Midbrain (tissue), 1 donor: ENCODE data around the gene RAP1GAP.

Experiments used
- DNase-seq: peaks from one replicate; lab custom pipeline; 2025; lab: John Stamatoyannopoulos, UW

The RAP1GAP gene

GRCh38 chr1:21590934-21591333 lies 78.2 kb downstream of the RAP1GAP start:
- DNase-seq = no peak

- DNase-seq = no peak
These were observed 78.9 kb downstream of the RAP1GAP start for GRCh38 chr1:21590126-21590880.

- DNase-seq = no peak
These were observed 79.5 kb downstream of the RAP1GAP start for GRCh38 chr1:21589618-21590017.

GRCh38 chr1:21587602-21587953 lies 81.6 kb downstream of the RAP1GAP start:
- DNase-seq = no peak

- no peak for DNase-seq
These were observed 82.1 kb downstream of the RAP1GAP start for GRCh38 chr1:21586846-21587601.

GRCh38 chr1:21586222-21586621 lies 82.9 kb downstream of the RAP1GAP start:
- DNase-seq = no peak

GRCh38 chr1:21585037-21585436 lies 84.1 kb downstream of the RAP1GAP start:
- no peak for DNase-seq

GRCh38 chr1:21584096-21584495 lies 85.1 kb downstream of the RAP1GAP start:
- DNase-seq = no peak

GRCh38 chr1:21579791-21580190 lies 89.4 kb downstream of the RAP1GAP start:
- no peak for DNase-seq

GRCh38 chr1:21577933-21578332 lies 91.2 kb downstream of the RAP1GAP start:
- no peak for DNase-seq

GRCh38 chr1:21577324-21577723 lies 91.8 kb downstream of the RAP1GAP start:
- no peak for DNase-seq

GRCh38 chr1:21576798-21577187 lies 92.4 kb downstream of the RAP1GAP start:
- DNase-seq = no peak

GRCh38 chr1:21576031-21576797 lies 92.9 kb downstream of the RAP1GAP start:
- no peak for DNase-seq

GRCh38 chr1:21575351-21575942 lies 93.7 kb downstream of the RAP1GAP start:
- DNase-seq = no peak

- DNase-seq = peak; percentile 23
These were observed 94.5 kb downstream of the RAP1GAP start for GRCh38 chr1:21574466-21575151.

GRCh38 chr1:21573971-21574465 lies 95.1 kb downstream of the RAP1GAP start:
- peak; percentile 23 for DNase-seq

GRCh38 chr1:21573475-21573874 lies 95.7 kb downstream of the RAP1GAP start:
- DNase-seq = no peak

- DNase-seq = no peak
These were observed 96.4 kb downstream of the RAP1GAP start for GRCh38 chr1:21572735-21573277.

- DNase-seq = no peak
These were observed 96.9 kb downstream of the RAP1GAP start for GRCh38 chr1:21572221-21572620.

GRCh38 chr1:21570885-21571284 lies 98.3 kb downstream of the RAP1GAP start:
- DNase-seq = no peak

- DNase-seq = no peak
These were observed 98.7 kb downstream of the RAP1GAP start for GRCh38 chr1:21570528-21570875.
